WERI-Rb-1 (cell line): ENCODE results near the gene PLAU.
A peak's percentile ranks its signal among the peaks of the same experiment; 100 is the strongest.

ENCODE experiments used
- DNase-seq: peaks from one replicate; pipeline ENCODE4 v3.0.0-alpha.2; 2020
- H3K27ac ChIP-seq: fragments of 250-450 bp; sonication (Bioruptor Pico); 2 replicates; pipeline ENCODE4 v1.5.1; 2020; ENCODE audit warnings: mild to moderate bottlenecking, moderate library complexity
- H3K27me3 ChIP-seq: fragments of 250-450 bp; sonication (Bioruptor Pico); 2 replicates; pipeline ENCODE4 v1.5.1; 2021; ENCODE audit warnings: mild to moderate bottlenecking, low read depth, moderate library complexity; ENCODE audit not compliant: insufficient read depth, severe bottlenecking
- H3K36me3 ChIP-seq: fragments of 250-450 bp; sonication (Bioruptor Pico); 2 replicates; pipeline ENCODE4 v1.5.1; 2020; ENCODE audit warnings: mild to moderate bottlenecking, moderate library complexity
- H3K4me3 ChIP-seq: 2 replicates; pipeline ENCODE4 v1.5.1; 2011; ENCODE audit warnings: low read depth, mild to moderate bottlenecking, control low read depth, low read length
- H3K9me3 ChIP-seq: fragments of 250-450 bp; sonication (Bioruptor Pico); 2 replicates; pipeline ENCODE4 v1.5.1; 2021; ENCODE audit warnings: mild to moderate bottlenecking, moderate library complexity; ENCODE audit not compliant: severe bottlenecking
- TF ChIP-seq, protein P1 (sequence below): IDR thresholded peaks from 2 replicates; pipeline ENCODE4 v1.5.1; 2011; ENCODE audit warnings: low read depth, mild to moderate bottlenecking, control low read depth, inconsistent platforms, low read length

Gene PLAU

DNA sequence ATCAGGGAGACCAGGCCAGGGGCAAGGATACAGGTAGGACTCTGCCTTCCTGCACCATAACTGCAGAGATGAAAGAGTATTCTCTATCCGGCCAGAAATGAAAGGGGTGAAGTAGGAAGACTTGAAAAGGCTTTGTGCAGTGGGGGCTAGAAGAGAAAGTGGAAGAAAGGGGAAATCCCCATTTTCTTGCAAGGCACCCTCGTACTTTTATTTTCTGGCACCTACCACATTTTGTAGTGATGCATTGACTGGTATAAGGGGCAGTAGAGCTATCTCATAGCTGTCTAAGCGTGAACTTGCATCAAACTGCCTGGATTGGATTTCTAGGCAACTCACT lies 35.8 kb upstream of the PLAU start:
- H3K27me3 ChIP-seq = no peaks in the 10 kb centered on the region
- TF ChIP-seq, protein P1, sequence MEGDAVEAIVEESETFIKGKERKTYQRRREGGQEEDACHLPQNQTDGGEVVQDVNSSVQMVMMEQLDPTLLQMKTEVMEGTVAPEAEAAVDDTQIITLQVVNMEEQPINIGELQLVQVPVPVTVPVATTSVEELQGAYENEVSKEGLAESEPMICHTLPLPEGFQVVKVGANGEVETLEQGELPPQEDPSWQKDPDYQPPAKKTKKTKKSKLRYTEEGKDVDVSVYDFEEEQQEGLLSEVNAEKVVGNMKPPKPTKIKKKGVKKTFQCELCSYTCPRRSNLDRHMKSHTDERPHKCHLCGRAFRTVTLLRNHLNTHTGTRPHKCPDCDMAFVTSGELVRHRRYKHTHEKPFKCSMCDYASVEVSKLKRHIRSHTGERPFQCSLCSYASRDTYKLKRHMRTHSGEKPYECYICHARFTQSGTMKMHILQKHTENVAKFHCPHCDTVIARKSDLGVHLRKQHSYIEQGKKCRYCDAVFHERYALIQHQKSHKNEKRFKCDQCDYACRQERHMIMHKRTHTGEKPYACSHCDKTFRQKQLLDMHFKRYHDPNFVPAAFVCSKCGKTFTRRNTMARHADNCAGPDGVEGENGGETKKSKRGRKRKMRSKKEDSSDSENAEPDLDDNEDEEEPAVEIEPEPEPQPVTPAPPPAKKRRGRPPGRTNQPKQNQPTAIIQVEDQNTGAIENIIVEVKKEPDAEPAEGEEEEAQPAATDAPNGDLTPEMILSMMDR = no peak
- H3K27ac ChIP-seq = no peak overlapping the region
- DNase-seq = no peak
- peaks cover 27% of the 10 kb centered on the region for H3K36me3 ChIP-seq
- no peaks in the 10 kb centered on the region for H3K9me3 ChIP-seq
- peak overlapping the region; percentile 33 for H3K4me3 ChIP-seq

DNA sequence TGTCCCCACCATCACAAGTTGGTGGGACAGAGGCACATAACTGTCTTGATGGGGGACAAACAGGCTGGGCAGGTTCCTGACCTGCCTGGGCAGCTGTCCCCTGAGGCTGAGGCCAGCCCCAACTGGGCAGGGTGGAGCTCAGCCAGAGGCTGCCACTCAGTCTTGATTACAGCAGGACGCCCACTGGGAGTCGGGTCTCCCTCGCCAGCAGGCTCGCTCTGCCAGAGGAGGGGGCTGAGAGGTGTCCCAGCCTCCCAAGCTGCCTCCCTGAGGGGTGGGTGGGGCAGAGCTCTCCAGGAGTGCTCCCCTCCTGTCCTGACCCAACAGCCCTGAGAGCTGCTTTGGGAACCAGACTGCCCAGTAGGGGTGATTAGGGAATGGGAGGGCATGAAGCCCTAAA lies 34.8 kb upstream of the PLAU start:
- Histone ChIP-seq H3K27me3 (no peaks in the 10 kb centered on the region), H3K36me3 (peaks cover 18% of the 10 kb centered on the region), H3K9me3 (no peaks in the 10 kb centered on the region), H3K27ac (no peak overlapping the region), H3K4me3 (no peak overlapping the region)
- DNase-seq = no peak
- TF ChIP-seq, protein P1 = no peak

DNA sequence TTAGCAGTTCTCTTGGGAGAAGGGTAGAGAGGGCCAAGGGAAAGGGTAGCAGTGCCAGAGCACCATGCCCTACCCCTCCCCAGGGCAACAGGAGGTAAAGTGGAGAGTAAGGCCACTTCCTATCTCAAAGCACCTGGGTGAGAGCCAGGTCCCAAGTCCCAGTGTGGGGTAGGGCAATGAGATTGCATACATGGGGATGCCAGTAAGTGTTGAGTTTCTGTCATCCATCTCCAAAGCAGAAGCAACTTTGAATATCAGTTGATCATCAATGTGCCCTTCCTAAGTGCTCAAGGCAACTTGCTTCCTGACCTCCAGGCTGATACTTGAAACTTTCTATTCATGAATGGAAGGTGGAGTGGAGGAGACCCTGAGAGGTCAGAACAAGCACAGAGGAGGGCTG lies 34.4 kb upstream of the PLAU start:
- H3K4me3 ChIP-seq = no peak overlapping the region
- H3K36me3 ChIP-seq = peaks cover 14% of the 10 kb centered on the region
- TF ChIP-seq, protein P1 = no peak
- DNase-seq = no peak
- no peak overlapping the region for H3K27ac ChIP-seq
- no peaks in the 10 kb centered on the region for H3K9me3 ChIP-seq
- no peaks in the 10 kb centered on the region for H3K27me3 ChIP-seq

DNA sequence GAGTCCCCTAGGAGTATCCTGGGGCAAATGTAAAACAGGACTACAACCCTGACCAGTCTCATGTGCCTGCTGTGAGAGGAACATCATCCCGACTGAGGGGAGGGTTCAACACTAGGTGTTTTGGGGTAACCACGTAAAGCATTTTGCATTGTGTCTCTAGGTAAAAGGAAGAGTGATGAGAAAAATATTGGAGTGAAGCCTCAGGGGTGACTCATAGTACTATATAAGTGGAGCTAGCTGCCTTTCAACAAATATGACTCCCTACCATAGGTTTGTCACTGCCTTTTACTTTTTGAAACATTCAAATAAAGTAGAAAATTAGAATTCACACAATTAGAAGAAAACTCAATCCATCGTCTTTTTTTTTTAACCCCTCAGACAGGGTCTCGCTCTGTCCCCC lies 34.0 kb upstream of the PLAU start:
- H3K36me3 ChIP-seq = peaks cover 11% of the 10 kb centered on the region
- TF ChIP-seq, protein P1 = no peak
- no peak for DNase-seq
- H3K9me3 ChIP-seq = no peaks in the 10 kb centered on the region
- H3K4me3 ChIP-seq = no peak overlapping the region
- H3K27me3 ChIP-seq = no peaks in the 10 kb centered on the region
- no peak overlapping the region for H3K27ac ChIP-seq

DNA sequence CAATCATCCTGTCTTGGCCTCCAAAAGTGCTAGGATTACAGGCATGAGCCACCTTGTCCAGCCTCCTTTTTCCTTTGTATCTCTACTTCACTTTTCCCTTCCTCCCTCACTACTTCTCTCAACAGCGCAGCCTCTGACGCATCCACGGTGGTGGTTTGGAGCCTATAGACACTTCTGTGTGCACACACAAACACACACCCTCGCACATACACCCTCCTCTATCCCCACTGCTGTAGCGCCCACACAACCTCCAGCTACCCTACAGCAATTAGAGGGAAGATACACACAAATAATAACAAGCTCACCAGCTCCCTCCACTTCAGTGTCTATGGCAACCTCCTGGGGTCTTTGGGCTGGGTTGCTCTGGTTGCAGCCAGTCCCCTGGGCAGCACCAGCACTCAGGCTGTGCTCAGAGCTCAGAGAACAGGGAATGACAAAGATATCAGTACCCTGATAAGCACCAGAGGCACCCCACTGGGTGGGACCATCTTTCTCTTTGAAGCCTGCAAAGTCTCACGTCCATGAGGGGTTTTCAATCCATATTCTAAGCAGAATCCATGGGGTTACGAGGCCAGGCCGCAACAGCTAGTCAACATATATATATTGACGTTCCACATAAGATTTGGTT lies 33.3 kb upstream of the PLAU start:
- Histone ChIP-seq H3K27ac (no peak overlapping the region), H3K9me3 (no peaks in the 10 kb centered on the region), H3K27me3 (no peaks in the 10 kb centered on the region), H3K36me3 (peaks cover 6% of the 10 kb centered on the region), H3K4me3 (no peak overlapping the region)
- DNase-seq = no peak
- TF ChIP-seq, protein P1 = no peak

DNA sequence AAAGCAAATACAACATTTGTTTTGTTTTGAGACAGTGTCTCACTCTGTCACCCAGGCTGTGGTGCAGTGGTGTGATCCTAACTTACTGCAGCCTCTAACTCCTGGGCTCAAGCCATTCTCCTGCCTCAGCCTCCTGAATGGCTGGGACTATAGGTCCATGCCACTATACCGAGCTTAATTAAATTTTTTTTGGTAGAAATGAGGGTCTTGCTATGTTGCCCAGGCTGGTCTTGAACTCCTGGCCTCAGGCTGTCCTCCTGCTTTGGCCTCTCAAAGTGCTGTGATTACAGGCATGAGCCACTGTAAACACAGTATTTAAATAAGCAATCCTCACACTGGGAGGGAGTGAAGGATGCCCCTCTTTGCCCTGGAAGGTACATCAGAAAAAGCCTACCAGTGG lies 32.6 kb upstream of the PLAU start:
- H3K9me3 ChIP-seq = no peaks in the 10 kb centered on the region
- H3K27me3 ChIP-seq = no peaks in the 10 kb centered on the region
- H3K36me3 ChIP-seq = no peaks in the 10 kb centered on the region
- no peak overlapping the region for H3K27ac ChIP-seq
- no peak overlapping the region for H3K4me3 ChIP-seq
- TF ChIP-seq, protein P1 = no peak
- DNase-seq = no peak
